C4-2B (cell line): ENCODE results near the gene SUN1.

Experiments
- ZFX ChIP-seq: fragments of 450-650 bp; IDR thresholded peaks from 2 replicates; pipeline ENCODE4 v1.6.1; 2017
- TF ChIP-seq, protein P1 (sequence below): fragments of 450-650 bp; conservative IDR thresholded peaks from 2 replicates; pipeline ENCODE4 v1.5.1; 2017; ENCODE audit warnings: mild to moderate bottlenecking

GRCh38 chr7:921581-922333 lies 89.5 kb downstream of the SUN1 start:
- TF ChIP-seq, protein P1, sequence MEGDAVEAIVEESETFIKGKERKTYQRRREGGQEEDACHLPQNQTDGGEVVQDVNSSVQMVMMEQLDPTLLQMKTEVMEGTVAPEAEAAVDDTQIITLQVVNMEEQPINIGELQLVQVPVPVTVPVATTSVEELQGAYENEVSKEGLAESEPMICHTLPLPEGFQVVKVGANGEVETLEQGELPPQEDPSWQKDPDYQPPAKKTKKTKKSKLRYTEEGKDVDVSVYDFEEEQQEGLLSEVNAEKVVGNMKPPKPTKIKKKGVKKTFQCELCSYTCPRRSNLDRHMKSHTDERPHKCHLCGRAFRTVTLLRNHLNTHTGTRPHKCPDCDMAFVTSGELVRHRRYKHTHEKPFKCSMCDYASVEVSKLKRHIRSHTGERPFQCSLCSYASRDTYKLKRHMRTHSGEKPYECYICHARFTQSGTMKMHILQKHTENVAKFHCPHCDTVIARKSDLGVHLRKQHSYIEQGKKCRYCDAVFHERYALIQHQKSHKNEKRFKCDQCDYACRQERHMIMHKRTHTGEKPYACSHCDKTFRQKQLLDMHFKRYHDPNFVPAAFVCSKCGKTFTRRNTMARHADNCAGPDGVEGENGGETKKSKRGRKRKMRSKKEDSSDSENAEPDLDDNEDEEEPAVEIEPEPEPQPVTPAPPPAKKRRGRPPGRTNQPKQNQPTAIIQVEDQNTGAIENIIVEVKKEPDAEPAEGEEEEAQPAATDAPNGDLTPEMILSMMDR, result no peak
- no peak for TF ChIP-seq ZFX
